ENCODE results near the gene FOXG1. TPM values are rescaled to one million over a fixed set of nuclear protein-coding genes. Genes with fewer than 3 reads are reported as not detected.

FOXG1 gene
- total RNA-seq, 1 donor from 2014 or later: 1.4 TPM

GRCh38 chr14:28745176-28745575 is 21.4 kb upstream of the FOXG1 start:
- peaks cover 7% of the 10 kb centered on the region for H3K9me3 Mint-ChIP-seq (ENCODE audit: low read depth)
- no peaks in the 10 kb centered on the region for H3K36me3 Mint-ChIP-seq (ENCODE audit: insufficient read depth)
- H3K4me3 Mint-ChIP-seq (ENCODE audit: low read depth): no peak overlapping the region
- no peak for DNase-seq (ENCODE audit: low spot score, unreplicated experiment)
- H3K4me1 Mint-ChIP-seq (ENCODE audit: low read depth): peaks cover 4% of the 10 kb centered on the region
- TF ChIP-seq, protein P1, sequence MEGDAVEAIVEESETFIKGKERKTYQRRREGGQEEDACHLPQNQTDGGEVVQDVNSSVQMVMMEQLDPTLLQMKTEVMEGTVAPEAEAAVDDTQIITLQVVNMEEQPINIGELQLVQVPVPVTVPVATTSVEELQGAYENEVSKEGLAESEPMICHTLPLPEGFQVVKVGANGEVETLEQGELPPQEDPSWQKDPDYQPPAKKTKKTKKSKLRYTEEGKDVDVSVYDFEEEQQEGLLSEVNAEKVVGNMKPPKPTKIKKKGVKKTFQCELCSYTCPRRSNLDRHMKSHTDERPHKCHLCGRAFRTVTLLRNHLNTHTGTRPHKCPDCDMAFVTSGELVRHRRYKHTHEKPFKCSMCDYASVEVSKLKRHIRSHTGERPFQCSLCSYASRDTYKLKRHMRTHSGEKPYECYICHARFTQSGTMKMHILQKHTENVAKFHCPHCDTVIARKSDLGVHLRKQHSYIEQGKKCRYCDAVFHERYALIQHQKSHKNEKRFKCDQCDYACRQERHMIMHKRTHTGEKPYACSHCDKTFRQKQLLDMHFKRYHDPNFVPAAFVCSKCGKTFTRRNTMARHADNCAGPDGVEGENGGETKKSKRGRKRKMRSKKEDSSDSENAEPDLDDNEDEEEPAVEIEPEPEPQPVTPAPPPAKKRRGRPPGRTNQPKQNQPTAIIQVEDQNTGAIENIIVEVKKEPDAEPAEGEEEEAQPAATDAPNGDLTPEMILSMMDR (IDR thresholded peaks at IDR 0.05; ENCODE audit: unreplicated experiment): no peak
- peak overlapping the region; percentile 5 for H3K27ac Mint-ChIP-seq
- peaks cover 2% of the 10 kb centered on the region for H3K27me3 Mint-ChIP-seq

- no peak for DNase-seq (ENCODE audit: low spot score, unreplicated experiment)
- H3K4me1 Mint-ChIP-seq (ENCODE audit: low read depth): peaks cover 4% of the 10 kb centered on the region
- H3K27ac Mint-ChIP-seq: no peak overlapping the region
- no peak overlapping the region for H3K4me3 Mint-ChIP-seq (ENCODE audit: low read depth)
- H3K9me3 Mint-ChIP-seq (ENCODE audit: low read depth): peaks cover 7% of the 10 kb centered on the region
- H3K27me3 Mint-ChIP-seq: peaks cover 4% of the 10 kb centered on the region
- no peaks in the 10 kb centered on the region for H3K36me3 Mint-ChIP-seq (ENCODE audit: insufficient read depth)
- TF ChIP-seq, protein P1 (IDR thresholded peaks at IDR 0.05; ENCODE audit: unreplicated experiment): no peak
Measured at GRCh38 chr14:28746247-28746646, 20.3 kb upstream of the FOXG1 start.

DNA sequence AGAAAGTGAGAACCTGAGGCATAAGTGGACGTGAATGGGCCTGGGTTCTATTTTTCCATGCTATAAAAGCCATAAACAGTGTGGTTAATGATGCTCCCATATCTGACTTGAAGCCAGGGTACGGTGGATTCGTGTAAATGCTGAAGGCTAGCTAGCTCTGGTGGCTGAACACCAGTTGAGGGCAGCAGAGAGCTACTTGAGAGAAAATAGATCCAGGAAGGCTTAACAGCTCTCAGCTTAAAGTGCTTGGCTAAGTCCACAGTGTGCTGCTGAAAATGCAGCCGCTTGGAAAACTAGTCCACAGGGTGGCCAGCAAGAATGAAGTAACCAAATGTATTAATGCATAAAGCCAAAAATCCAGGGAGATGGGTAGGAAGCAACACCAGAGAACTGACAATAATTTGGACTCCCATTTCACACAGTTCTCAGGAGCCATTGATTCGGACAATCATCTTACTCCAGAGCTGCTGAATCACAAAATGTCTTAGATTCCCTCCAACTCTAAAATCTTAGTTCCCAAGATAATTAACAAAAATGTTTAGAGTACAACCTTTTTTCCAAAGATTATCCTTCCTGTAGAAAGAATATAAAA is 15.0 kb upstream of the FOXG1 start:
- peak; percentile 32 for DNase-seq (ENCODE audit: low spot score, unreplicated experiment)
- H3K27me3 Mint-ChIP-seq: peaks cover 42% of the 10 kb centered on the region
- no peaks in the 10 kb centered on the region for H3K4me1 Mint-ChIP-seq (ENCODE audit: low read depth)
- H3K9me3 Mint-ChIP-seq (ENCODE audit: low read depth): peaks cover 6% of the 10 kb centered on the region
- H3K36me3 Mint-ChIP-seq (ENCODE audit: insufficient read depth): no peaks in the 10 kb centered on the region
- H3K4me3 Mint-ChIP-seq (ENCODE audit: low read depth): no peak overlapping the region
- H3K27ac Mint-ChIP-seq: no peak overlapping the region
- TF ChIP-seq, protein P1 (IDR thresholded peaks at IDR 0.05; ENCODE audit: unreplicated experiment): peak; percentile 71

DNA sequence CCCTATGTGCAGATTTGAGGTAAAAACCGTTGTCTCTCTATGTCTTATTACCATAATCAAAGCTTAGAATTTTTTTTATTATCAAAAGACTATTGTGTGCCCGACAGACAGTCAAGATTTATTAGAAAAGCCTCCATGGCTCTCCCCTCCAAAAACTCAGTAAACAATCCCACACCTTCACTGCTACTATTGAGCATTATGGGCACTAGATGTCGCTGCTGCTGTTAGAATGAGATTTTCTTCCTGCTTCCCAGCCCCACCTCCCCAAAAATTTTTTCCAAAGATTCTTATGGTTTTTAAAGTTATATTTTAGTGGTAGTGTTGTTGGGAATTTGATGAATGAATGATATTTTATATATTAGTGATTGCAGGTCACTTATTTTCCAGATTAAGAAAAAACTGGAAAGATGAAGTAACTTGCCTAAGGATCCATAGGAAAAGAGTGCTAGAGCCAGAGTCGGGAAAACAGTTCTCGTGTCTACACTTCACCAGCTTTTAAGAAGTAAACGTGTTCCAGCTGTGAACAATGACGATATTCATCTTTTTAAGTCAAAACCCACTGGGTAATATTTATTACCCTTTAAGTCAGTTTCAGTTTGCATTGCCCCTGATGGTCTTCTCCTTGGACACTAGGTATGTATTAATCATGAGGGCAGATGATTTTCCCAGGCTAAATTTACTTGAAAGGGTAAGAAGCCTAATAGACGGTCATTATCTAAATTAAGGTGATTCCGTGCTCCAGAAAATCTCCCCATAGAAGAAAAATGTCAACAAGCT is 12.2 kb upstream of the FOXG1 start:
- Mint-ChIP-seq H3K27ac (no peak overlapping the region), H3K4me1 (ENCODE audit: low read depth) (peaks cover 7% of the 10 kb centered on the region), H3K4me3 (ENCODE audit: low read depth) (no peak overlapping the region), H3K27me3 (peaks cover 71% of the 10 kb centered on the region), H3K36me3 (ENCODE audit: insufficient read depth) (no peaks in the 10 kb centered on the region), H3K9me3 (ENCODE audit: low read depth) (no peaks in the 10 kb centered on the region)
- TF ChIP-seq, protein P1 (IDR thresholded peaks at IDR 0.05; ENCODE audit: unreplicated experiment): peak; percentile 90
- DNase-seq (ENCODE audit: low spot score, unreplicated experiment): no peak

DNA sequence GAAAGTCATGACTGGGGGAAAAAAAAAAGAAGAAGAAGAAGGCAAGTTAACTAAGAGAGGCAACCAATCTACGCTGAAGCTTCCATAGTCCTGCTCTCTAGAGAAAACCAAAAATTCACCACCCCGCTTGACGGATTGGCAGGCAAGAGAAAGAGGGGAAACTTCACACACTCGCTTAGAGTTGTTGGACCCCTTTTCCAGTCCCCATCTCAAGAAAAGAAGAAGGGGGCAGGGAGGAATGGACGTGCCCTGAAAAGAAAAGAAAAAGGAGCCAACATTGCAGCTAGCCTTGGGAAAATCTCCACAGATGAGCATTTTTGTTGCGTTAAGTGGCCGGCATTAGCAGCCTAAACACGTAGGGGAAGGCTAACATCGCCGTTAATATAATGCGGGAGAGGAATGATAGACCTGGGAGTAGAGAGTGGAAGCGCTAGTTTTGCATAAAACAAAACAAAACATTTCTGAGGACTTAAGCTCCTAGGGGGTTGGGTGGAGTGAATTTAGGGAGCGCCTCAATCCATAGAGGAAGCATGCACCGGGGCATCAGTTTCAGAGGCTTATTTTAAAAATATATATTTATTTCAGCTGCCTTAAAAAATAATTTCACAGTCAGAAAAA is 11.3 kb upstream of the FOXG1 start:
- H3K9me3 Mint-ChIP-seq (ENCODE audit: low read depth): no peaks in the 10 kb centered on the region
- DNase-seq (ENCODE audit: low spot score, unreplicated experiment): no peak
- H3K4me1 Mint-ChIP-seq (ENCODE audit: low read depth): peaks cover 16% of the 10 kb centered on the region
- no peaks in the 10 kb centered on the region for H3K36me3 Mint-ChIP-seq (ENCODE audit: insufficient read depth)
- H3K4me3 Mint-ChIP-seq (ENCODE audit: low read depth): no peak overlapping the region
- peaks cover 76% of the 10 kb centered on the region for H3K27me3 Mint-ChIP-seq
- no peak overlapping the region for H3K27ac Mint-ChIP-seq
- TF ChIP-seq, protein P1 (IDR thresholded peaks at IDR 0.05; ENCODE audit: unreplicated experiment): no peak
